GM19328 (cell line): ENCODE measurements around the gene WWOX.
"Not testable (repeated sequence)": the region's sequence is repeated elsewhere in the genome, so short reads cannot be mapped to it uniquely, and the experiment has no call there.

ENCODE experiments used
- ATAC-seq: cut with Tn5 transposase; IDR thresholded peaks from one replicate; pipeline ENCODE4 v1.9.1; 2021; ENCODE audit warnings: mild to moderate bottlenecking, moderate library complexity; ENCODE audit not compliant: unreplicated experiment

The WWOX gene

DNA sequence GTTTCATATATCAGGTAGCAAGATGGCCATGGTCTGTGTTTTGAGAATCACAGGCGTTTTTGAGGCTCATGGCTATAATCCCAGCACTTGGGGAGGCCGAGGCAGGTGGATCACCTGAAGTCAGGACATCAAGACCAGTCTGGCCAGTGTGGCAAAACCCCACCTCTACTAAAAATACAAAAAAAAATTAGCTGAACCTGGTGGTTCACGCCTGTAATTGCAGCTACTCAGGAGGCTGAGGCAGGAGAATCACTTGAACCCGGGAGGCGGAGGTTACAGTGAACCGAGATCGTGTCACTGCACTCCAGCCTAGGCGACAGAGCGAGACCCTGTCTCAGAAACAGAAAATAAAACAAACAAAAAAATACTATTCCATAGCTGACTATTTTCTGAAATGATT is 415.4 kb downstream of the WWOX start:
- ATAC-seq, result not testable (repeated sequence)

DNA sequence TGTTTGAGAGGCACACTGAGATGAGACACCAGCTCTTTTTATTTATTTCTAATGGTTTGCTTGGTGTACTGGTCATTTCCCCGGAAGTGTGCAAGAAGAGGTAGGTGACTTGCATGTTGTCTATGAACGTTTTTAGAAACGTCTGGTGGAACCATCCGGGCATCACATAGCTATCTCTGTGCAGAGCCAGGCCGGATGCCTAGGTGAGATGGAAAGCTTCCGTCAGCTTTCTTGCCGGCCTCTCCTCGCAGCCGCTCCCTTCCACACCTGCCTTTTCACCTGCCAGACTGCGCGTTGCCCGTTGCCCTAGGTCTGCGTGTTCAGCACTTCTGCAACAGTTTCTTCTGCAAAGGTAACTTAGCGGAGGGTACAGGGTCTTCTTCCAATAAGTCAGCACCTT is 416.0 kb downstream of the WWOX start:
- ATAC-seq, result no peak

DNA sequence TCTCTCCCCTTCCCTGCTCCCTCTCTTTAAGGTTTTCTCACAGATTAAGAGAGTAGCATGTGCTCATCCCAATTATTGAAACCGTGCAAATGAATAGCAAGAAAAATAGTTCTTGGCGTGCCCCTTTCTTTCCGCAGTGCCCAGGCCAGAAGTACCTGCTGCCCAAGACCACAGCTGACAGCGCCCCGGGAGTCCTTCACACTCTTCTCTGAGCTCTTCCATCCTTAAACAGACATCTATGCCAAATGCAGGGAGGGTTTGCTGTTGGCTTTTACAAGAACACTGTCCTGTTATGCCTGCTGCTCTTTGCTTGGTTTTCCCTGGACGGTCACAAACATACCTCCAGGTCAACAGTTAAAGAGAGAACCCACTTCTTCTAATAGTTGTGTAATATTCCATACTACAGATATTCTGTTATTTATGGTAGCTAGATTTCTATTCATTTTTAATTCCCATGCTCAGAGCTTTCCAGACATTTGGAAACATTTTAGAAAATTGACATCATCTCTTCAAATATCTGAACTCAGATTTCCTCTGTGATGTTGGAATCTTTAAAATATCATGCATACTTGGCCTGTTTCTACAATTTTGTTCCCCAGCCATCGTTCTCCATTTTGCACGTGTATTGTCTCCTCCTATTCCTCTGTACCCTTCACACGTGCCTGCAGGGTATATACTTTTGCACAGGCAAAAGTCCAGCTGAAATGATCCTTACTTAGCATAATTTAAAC is 416.7 kb downstream of the WWOX start:
- no peak for ATAC-seq

DNA sequence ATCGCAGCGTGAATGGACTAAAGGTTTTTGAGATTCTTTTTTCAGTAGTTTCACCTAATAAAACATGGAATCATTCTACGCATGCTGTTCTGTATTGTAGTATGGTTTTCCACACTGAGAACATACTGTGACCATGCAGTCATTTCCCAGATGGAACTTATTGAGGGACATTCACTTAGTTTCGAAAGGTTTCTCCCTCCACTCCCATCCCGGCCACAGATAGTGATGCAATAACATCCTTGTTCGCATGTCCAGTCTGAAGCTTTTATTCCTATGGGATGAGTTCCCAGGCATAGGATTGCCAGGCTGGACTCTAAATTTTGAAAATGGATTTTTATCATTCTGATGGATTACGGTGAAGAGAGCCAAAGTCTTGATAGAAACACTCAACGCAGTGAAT is 420.4 kb downstream of the WWOX start:
- no peak for ATAC-seq

DNA sequence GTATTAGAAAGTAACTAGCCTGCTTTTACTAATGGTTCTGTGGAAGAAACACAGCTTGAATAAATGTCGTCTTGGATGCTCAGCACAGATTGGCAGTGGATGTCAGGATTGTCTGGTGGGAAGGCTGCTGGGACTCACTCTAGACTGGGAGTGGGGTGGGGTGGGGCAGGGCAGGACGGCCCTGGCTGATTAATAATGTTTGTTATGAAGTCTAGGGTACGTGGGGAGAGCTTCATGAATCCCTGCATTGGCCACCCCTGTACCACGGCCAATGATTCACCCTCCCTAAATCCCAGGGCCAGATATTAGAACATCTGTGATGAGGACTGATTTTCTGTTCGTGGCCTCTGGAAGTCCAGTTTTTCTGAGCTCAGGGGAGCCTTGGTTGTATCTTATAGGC is 421.0 kb downstream of the WWOX start:
- ATAC-seq, result no peak

DNA sequence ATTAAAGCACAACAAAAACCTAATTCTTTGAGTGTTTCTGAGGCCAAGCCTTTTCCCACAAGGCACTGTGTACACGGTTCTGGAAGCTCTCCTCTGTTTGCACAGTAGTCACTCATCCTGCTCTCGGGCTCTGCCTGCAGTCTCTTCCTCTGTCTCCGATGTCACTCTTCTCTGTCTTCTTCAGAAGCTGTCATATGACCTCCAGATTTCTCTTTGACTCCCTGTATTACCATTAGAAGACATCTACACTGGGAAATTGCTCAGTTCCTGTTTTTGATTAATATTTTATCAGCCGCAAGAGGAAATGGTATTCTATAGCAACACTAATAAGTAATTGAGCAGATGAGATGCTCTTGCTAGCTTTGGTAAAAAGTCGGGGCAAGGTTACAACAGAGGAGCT is 422.9 kb downstream of the WWOX start:
- ATAC-seq, result no peak

DNA sequence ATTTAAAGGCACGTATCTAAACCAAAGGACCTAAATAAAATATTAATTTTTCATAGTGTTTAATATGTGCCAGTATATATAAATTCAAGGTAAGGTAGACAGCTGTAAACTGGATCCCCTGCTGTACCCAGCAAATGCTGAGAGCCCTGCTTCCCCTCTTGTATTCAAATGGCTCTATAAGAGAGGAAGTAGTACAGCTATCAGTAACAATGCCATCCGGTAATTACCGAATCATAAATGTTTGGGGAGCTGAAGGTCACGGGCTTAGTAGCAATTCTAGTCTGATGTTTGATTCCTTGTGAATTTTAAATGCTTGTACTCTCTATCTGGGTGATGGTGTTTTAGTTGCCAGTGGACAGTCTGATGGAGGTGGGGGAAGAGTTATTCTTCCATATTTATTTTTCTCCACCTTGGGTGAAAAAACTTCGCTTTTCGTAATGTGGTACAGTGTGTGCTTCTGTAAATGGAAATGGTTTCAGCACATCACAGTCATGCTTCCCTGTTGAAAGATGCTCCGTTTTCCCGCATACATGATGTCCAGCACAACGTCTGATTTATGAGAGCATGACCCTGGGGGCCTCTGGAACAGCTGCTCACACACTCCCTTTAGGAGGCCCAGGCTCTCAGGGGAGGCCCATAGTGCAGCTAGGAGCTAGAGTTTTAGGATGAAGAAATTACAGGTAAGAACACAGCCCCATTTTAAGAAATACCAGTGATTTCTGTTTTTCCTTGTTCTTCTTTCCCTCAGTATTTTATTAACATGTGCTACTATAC is 423.9 kb downstream of the WWOX start:
- no peak for ATAC-seq

DNA sequence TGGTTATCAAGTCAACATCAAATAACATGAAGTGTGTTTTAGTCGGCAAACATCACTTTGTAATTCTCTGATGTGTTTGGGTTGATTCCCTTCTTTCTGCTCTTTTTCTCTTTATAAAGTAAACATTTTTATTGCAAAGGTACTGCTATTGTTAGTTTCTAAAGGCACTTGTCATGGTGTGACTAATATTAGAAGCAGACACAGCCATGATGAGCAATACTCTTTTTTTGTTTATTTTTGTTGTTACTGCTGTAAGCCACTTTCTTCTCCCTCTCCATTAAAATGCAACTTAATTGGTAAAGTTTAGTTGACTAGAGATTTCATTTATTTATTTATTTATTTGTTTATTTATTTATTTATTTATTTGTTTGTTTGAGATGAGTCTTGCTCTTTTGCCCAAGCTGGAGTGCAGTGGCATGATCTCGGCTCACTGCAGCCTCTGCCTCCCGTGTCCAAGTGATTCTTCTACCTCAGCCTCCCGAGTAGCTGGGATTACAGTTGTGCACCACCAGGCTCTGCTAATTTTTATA is 424.7 kb downstream of the WWOX start:
- ATAC-seq, result no peak

DNA sequence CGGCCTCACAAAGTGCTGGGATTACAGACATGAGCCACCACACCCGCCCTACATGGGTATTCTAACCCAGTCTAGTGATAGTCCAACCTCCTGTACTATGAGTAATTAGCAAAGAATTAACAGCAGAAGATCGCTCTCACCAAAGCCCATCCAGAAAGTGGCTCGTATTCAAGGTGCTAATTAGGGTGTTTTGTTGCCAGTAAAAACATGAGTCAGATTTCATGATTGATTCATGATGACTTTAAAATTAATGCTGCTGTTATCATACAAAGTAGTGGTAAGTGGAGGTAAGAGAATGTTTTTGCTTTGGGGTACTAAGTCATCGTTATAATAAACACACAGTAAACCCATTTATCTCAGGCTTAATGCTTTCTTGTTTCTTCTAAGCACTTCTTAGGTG is 428.8 kb downstream of the WWOX start:
- no peak for ATAC-seq

DNA sequence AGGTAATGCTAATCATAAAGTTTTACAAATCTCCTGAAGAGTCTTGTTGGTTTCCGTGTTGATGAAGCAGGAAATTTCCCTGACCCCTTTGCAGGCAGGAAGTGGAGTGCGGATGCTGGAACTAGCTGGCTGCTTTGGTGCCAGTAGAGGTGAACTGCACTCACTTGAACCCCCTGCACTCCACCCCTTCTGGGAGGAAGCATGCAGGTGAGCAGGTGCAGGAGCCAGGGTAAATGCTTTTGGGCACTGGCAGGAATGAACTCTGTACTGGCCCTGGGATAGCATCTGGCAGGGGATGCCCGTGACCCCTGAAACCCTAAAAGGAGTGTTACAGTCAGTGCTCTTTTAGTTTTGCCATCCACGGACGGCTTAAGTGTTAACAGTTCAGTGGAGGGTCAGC is 430.4 kb downstream of the WWOX start:
- no peak for ATAC-seq

DNA sequence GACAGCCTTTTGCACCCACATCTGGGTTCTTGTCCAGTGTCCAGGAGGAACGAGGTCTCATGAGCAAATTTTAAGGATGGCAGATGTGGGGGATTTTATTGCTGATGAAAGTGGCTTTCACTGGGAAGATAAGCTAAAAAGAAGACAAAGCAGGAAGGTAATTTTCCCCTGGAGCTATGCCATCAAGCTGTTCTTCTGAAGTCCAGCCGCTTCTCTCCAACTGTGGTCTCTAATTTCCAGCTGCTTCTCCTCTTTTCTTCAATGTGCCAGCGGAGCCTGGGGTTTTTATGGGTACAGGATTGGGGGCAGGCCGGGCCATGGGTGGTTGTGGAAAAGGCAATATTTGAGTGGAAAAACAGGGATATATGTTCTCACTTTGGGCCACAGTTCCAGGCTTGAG is 430.8 kb downstream of the WWOX start:
- no peak for ATAC-seq

DNA sequence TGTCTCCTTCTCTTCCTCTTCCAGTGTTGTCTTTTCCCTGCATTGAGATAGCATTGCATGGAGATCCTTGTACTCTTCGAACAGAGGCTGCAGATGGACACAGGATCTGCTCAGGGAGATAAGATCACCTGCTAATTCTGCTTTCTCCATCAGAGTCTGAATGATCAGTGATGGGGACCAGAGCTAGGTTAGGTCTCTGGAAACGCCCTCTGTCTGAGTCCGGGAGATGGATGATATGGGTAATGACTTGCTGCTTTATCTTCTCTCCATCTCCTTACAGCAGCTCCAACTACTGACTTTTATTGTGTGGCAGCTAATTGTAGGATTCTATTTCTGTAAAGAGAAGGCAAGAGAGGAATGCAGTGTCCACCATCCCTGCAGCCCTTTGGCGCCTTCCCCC is 435.6 kb downstream of the WWOX start:
- no peak for ATAC-seq

DNA sequence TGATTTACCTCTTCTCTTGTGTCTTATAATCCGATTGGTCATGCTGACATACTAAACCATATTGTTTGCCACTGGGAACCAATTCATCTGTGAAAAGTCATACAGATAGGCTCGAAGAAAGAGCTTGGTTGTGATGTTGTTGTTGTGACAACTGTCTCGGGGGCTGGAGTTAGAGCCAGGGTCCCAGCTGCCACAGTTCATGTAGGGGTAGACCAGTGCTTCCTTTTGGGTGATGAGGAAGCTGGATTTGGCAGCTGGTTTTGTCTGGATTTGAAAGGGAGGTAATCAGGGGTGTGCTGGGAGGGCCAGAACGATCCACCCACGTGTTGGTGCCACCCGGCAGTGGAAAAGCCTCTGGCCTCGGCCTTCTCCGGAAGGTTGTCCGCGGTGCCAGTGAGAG is 438.1 kb downstream of the WWOX start:
- no peak for ATAC-seq

DNA sequence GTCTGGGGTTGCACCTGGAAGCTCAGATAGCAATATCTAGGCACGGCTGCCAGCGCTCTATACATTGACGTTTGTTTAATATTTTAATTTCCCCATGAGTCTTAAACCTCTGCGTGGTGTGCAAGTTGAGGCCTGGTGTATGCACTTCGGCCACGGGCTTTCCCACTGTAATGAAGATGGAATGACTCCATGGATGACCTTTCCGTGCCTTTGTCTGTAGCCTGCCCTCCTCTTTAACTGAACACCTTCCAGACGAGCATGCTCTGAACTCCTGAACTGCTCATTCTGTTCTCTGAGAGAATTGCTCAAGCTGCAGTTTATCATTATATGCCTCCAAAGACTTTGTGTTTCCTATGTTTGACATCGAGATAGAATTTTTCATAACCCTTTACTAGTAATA is 438.8 kb downstream of the WWOX start:
- ATAC-seq, result no peak

DNA sequence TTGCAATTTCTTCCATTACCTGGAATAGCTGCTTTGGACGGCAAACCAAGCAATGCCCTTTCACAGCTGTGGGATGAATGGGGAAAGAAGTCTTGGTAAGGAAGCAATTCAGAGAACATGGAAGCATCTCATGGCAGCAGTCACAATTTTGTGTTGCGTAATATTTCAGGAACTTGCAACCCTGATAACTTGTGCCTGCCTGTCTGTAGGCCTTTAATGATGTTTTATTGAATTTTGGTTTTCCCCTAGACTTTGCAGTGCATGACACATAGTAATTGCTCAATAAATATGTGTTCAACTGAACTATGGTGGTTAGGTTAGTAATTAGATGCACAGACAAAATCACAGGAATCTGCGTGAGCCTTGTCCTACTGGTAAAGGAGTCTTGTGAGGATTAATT is 439.5 kb downstream of the WWOX start:
- no peak for ATAC-seq

DNA sequence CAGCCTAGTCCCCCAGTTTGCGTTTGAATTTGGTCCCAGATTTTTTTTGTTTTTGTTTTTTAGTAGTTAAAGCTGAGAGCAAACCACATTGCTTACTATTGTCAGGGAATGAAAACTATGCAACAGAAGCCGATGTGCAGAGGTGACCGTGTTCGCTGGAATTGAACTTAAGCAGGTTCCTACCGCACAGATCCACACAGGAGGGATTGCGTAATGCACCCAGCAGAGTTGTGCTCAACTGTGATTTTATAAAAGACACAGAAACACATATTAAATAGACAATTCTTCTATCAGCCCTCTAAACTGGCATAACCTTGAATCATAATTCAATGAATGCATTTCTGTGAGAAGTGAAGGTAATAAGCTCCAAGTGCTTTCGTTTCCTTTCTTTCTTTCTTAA is 443.0 kb downstream of the WWOX start:
- no peak for ATAC-seq

DNA sequence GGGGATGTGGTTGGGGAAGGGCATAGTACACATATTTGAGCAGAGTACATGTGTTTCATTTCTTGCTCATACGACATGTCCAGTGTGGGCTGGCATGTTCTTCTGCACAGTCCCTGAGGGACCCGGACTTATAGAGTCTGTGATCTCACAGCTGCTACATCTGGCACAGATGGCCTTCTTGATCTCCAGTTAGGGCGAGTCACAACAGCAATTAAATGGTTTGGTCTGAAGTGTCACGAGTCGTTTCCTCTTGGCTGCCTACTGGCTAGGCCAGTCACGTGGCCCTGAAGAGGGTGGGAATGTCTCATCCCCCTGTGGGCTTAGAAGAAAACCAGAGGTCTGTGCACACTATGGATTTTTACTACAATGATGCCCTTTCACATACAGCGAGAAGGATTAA is 443.6 kb downstream of the WWOX start:
- no peak for ATAC-seq

DNA sequence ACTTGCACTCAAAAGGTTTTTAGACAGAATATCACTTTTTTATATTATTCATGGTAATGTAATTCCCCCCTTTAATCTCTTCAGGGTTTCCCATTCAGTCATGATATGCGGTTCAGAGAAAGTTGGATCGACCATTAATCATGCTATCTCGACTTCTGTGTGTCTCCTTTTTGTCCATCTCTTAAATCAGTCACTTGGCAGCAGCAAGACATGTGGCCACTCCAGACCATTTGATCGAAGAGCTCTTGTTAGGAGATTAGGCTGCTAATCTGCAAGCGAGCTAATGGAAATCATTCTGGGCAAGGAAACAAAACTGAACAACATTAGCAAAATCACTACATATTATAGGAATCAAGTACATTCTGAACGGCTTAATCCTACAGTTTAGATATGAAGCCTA is 449.9 kb downstream of the WWOX start:
- no peak for ATAC-seq

DNA sequence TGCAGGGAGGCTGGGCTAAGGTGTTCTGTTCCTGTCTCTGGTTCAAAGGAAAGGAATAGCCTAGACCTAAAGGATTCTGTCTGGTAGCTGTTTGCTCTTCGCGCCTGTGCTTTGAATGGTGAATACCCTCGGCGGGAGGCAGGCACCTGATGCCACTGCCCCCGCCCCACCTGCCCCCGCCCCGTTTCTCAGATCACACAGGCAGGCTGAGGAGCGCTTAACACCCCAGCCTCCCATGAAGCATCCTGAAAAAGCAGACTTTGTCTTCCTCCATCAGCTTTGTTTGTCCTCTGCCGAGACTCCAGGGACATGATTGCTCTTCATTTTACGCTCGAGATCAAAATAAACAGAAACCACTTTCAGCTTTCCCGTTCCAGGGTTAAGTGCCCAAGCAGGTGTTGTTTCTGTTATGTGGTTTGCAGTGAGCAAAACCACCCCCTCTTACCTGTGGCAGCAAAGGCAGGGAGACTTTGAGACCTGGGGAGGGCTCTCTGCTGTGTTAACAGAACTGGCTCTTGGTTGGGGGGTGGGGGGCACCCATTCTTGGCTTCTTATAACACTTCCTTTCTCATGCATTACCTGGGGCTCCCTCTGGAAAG is 452.1 kb downstream of the WWOX start:
- no peak for ATAC-seq

DNA sequence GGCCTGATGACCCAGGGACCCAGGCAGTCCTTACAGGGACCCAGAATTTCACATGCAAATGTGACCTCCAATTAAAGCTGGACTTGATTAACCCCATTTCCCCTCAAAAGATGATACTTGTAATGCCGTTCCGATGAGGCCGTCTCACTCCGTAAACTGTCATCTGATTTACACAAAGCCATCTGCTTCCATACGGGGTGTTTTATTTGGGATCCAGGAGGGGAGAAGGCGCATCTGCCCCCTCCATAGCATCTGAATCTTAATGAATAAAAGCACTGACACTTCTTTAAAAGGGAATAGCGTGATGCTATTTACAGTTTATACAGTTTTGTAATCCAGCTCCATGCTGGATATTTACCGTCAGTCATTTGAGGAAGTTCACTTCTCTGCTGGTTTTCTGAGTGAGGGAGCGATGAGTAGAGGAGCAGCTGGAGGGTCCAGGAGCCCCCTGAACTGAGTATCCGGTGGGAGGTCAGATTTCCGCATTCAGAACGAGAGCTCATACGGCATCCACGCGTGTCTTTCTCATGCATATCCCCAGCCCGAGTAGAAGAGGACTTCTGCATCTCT is 452.7 kb downstream of the WWOX start:
- ATAC-seq, result no peak

DNA sequence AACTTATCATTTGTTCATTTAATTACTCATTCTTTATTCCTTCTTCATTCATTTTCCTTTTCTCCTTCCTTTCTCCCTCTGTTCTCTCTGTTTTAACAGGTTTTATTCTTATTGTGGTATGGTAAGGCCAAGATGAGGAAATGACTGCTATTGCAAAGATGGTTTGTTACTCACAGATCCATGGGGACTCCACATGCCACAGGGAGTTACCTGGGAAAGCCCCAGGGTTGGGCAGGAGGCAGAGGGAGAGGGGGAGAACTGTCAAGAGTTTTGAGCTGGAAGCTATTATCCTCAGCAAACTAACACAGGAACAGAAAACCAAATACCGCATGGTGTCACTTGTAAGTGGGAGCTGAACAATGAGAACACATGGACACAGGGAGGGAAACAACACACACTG is 453.3 kb downstream of the WWOX start:
- ATAC-seq, result no peak
